Measurements from ENCODE around the gene NCOA3.

Gene NCOA3

GRCh38 chr20:47606983-47607613, 105.4 kb downstream of the NCOA3 start:
- H3K4me3 ChIP-seq (ENCODE audit: low read depth in 1 of 2, low read length in 2 of 2), result no peak overlapping the region
- peaks cover 0 to 2% of the 10 kb centered on the region in 2 donors for H3K36me3 ChIP-seq (ENCODE audit: control insufficient read depth in 1 of 2, insufficient read depth in 2 of 2, low read length in 2 of 2)
- peaks cover 3 to 10% of the 10 kb centered on the region in 2 donors for H3K4me1 ChIP-seq (ENCODE audit: control insufficient read depth in 1 of 2, insufficient read depth in 2 of 2, low read length in 2 of 2)
- H3K9me3 ChIP-seq (ENCODE audit: control insufficient read depth in 1 of 2, low read length in 2 of 2), result no peaks in the 10 kb centered on the region
- H3K27ac ChIP-seq (ENCODE audit: low read length), result no peak overlapping the region
- H3K27me3 ChIP-seq (ENCODE audit: low read depth, low read length), result no peaks in the 10 kb centered on the region

GRCh38 chr20:47609001-47609400, 107.3 kb downstream of the NCOA3 start:
- peaks cover 3 to 10% of the 10 kb centered on the region in 2 donors for H3K4me1 ChIP-seq (ENCODE audit: control insufficient read depth in 1 of 2, insufficient read depth in 2 of 2, low read length in 2 of 2)

GRCh38 chr20:47610247-47610944, 108.7 kb downstream of the NCOA3 start:
- Histone ChIP-seq H3K27me3 (ENCODE audit: low read depth, low read length) (no peaks in the 10 kb centered on the region), H3K36me3 (ENCODE audit: control insufficient read depth in 1 of 2, insufficient read depth in 2 of 2, low read length in 2 of 2) (peaks cover 0 to 2% of the 10 kb centered on the region in 2 donors), H3K4me3 (ENCODE audit: low read depth in 1 of 2, low read length in 2 of 2) (no peak overlapping the region), H3K9me3 (ENCODE audit: control insufficient read depth in 1 of 2, low read length in 2 of 2) (no peaks in the 10 kb centered on the region), H3K27ac (ENCODE audit: low read length) (peak overlapping the region; percentile 56), H3K4me1 (ENCODE audit: control insufficient read depth in 1 of 2, insufficient read depth in 2 of 2, low read length in 2 of 2) (peaks cover 3 to 10% of the 10 kb centered on the region in 2 donors)

More at GRCh38 chr20:47609001-47609400, 107.3 kb downstream of the NCOA3 start:
- H3K27me3 ChIP-seq (ENCODE audit: low read depth, low read length), result no peaks in the 10 kb centered on the region
- H3K9me3 ChIP-seq (ENCODE audit: control insufficient read depth in 1 of 2, low read length in 2 of 2), result no peaks in the 10 kb centered on the region
- H3K36me3 ChIP-seq (ENCODE audit: control insufficient read depth in 1 of 2, insufficient read depth in 2 of 2, low read length in 2 of 2), result peaks cover 0 to 2% of the 10 kb centered on the region in 2 donors
- H3K27ac ChIP-seq (ENCODE audit: low read length), result no peak overlapping the region
- H3K4me3 ChIP-seq (ENCODE audit: low read depth in 1 of 2, low read length in 2 of 2), result no peak overlapping the region

GRCh38 chr20:47610945-47611250, 109.2 kb downstream of the NCOA3 start:
- peak overlapping the region; percentile 56 for H3K27ac ChIP-seq (ENCODE audit: low read length)
- peaks cover 3 to 10% of the 10 kb centered on the region in 2 donors for H3K4me1 ChIP-seq (ENCODE audit: control insufficient read depth in 1 of 2, insufficient read depth in 2 of 2, low read length in 2 of 2)
- no peaks in the 10 kb centered on the region for H3K9me3 ChIP-seq (ENCODE audit: control insufficient read depth in 1 of 2, low read length in 2 of 2)
- H3K36me3 ChIP-seq (ENCODE audit: control insufficient read depth in 1 of 2, insufficient read depth in 2 of 2, low read length in 2 of 2), result peaks cover 0 to 2% of the 10 kb centered on the region in 2 donors
- no peaks in the 10 kb centered on the region for H3K27me3 ChIP-seq (ENCODE audit: low read depth, low read length)
- no peak overlapping the region for H3K4me3 ChIP-seq (ENCODE audit: low read depth in 1 of 2, low read length in 2 of 2)

GRCh38 chr20:47611785-47612184, 110.1 kb downstream of the NCOA3 start:
- H3K4me1 ChIP-seq (ENCODE audit: control insufficient read depth in 1 of 2, insufficient read depth in 2 of 2, low read length in 2 of 2), result peaks cover 3 to 10% of the 10 kb centered on the region in 2 donors
- no peak overlapping the region for H3K27ac ChIP-seq (ENCODE audit: low read length)
- no peaks in the 10 kb centered on the region for H3K36me3 ChIP-seq (ENCODE audit: control insufficient read depth in 1 of 2, insufficient read depth in 2 of 2, low read length in 2 of 2)

GRCh38 chr20:47612670-47613069, 111.0 kb downstream of the NCOA3 start:
- no peaks in the 10 kb centered on the region for H3K9me3 ChIP-seq (ENCODE audit: control insufficient read depth in 1 of 2, low read length in 2 of 2)

More at GRCh38 chr20:47611785-47612184, 110.1 kb downstream of the NCOA3 start:
- no peak overlapping the region for H3K4me3 ChIP-seq (ENCODE audit: low read depth in 1 of 2, low read length in 2 of 2)
- H3K9me3 ChIP-seq (ENCODE audit: control insufficient read depth in 1 of 2, low read length in 2 of 2), result no peaks in the 10 kb centered on the region
- no peaks in the 10 kb centered on the region for H3K27me3 ChIP-seq (ENCODE audit: low read depth, low read length)

GRCh38 chr20:47614703-47615309, 113.1 kb downstream of the NCOA3 start:
- no peaks in the 10 kb centered on the region for H3K9me3 ChIP-seq (ENCODE audit: control insufficient read depth in 1 of 2, low read length in 2 of 2)
- H3K36me3 ChIP-seq (ENCODE audit: control insufficient read depth in 1 of 2, insufficient read depth in 2 of 2, low read length in 2 of 2), result no peaks in the 10 kb centered on the region
- no peaks in the 10 kb centered on the region for H3K27me3 ChIP-seq (ENCODE audit: low read depth, low read length)
- H3K4me1 ChIP-seq (ENCODE audit: control insufficient read depth in 1 of 2, insufficient read depth in 2 of 2, low read length in 2 of 2), result peaks cover 3 to 10% of the 10 kb centered on the region in 2 donors
- no peak overlapping the region for H3K4me3 ChIP-seq (ENCODE audit: low read depth in 1 of 2, low read length in 2 of 2)
- no peak overlapping the region for H3K27ac ChIP-seq (ENCODE audit: low read length)

More at GRCh38 chr20:47612670-47613069, 111.0 kb downstream of the NCOA3 start:
- Histone ChIP-seq H3K27ac (ENCODE audit: low read length) (no peak overlapping the region), H3K36me3 (ENCODE audit: control insufficient read depth in 1 of 2, insufficient read depth in 2 of 2, low read length in 2 of 2) (no peaks in the 10 kb centered on the region), H3K27me3 (ENCODE audit: low read depth, low read length) (no peaks in the 10 kb centered on the region), H3K4me1 (ENCODE audit: control insufficient read depth in 1 of 2, insufficient read depth in 2 of 2, low read length in 2 of 2) (peaks cover 3 to 10% of the 10 kb centered on the region in 2 donors), H3K4me3 (ENCODE audit: low read depth in 1 of 2, low read length in 2 of 2) (no peak overlapping the region)

- Histone ChIP-seq H3K4me3 (ENCODE audit: low read depth in 1 of 2, low read length in 2 of 2) (no peak overlapping the region), H3K27me3 (ENCODE audit: low read depth, low read length) (no peaks in the 10 kb centered on the region), H3K4me1 (ENCODE audit: control insufficient read depth in 1 of 2, insufficient read depth in 2 of 2, low read length in 2 of 2) (peaks cover 0 to 9% of the 10 kb centered on the region in 2 donors), H3K27ac (ENCODE audit: low read length) (no peak overlapping the region), H3K9me3 (ENCODE audit: control insufficient read depth in 1 of 2, low read length in 2 of 2) (no peaks in the 10 kb centered on the region), H3K36me3 (ENCODE audit: control insufficient read depth in 1 of 2, insufficient read depth in 2 of 2, low read length in 2 of 2) (peaks cover 0 to 5% of the 10 kb centered on the region in 2 donors)
These were observed 116.8 kb downstream of the NCOA3 start for GRCh38 chr20:47618479-47618878.

GRCh38 chr20:47620808-47621805, 119.4 kb downstream of the NCOA3 start:
- H3K27me3 ChIP-seq (ENCODE audit: low read depth, low read length), result no peaks in the 10 kb centered on the region
- peaks cover 0 to 9% of the 10 kb centered on the region in 2 donors for H3K4me1 ChIP-seq (ENCODE audit: control insufficient read depth in 1 of 2, insufficient read depth in 2 of 2, low read length in 2 of 2)
- no peaks in the 10 kb centered on the region for H3K9me3 ChIP-seq (ENCODE audit: control insufficient read depth in 1 of 2, low read length in 2 of 2)
- peaks cover 3 to 9% of the 10 kb centered on the region in 2 donors for H3K36me3 ChIP-seq (ENCODE audit: control insufficient read depth in 1 of 2, insufficient read depth in 2 of 2, low read length in 2 of 2)
- no peak overlapping the region for H3K27ac ChIP-seq (ENCODE audit: low read length)
- H3K4me3 ChIP-seq (ENCODE audit: low read depth in 1 of 2, low read length in 2 of 2), result no peak overlapping the region

GRCh38 chr20:47622118-47622665, 120.5 kb downstream of the NCOA3 start:
- H3K27me3 ChIP-seq (ENCODE audit: low read depth, low read length), result no peaks in the 10 kb centered on the region
- peaks cover 13 to 17% of the 10 kb centered on the region in 2 donors for H3K36me3 ChIP-seq (ENCODE audit: control insufficient read depth in 1 of 2, insufficient read depth in 2 of 2, low read length in 2 of 2)
- H3K4me1 ChIP-seq (ENCODE audit: control insufficient read depth in 1 of 2, insufficient read depth in 2 of 2, low read length in 2 of 2), result peaks cover 0 to 9% of the 10 kb centered on the region in 2 donors
- H3K9me3 ChIP-seq (ENCODE audit: control insufficient read depth in 1 of 2, low read length in 2 of 2), result no peaks in the 10 kb centered on the region
- no peak overlapping the region for H3K4me3 ChIP-seq (ENCODE audit: low read depth in 1 of 2, low read length in 2 of 2)
- no peak overlapping the region for H3K27ac ChIP-seq (ENCODE audit: low read length)

All from muscle layer of duodenum (tissue), 2 donors.